ENCODE measurements around the gene PIP4K2A.
"Not testable (repeated sequence)": the region's sequence is repeated elsewhere in the genome, so short reads cannot be mapped to it uniquely, and the experiment has no call there.

The PIP4K2A gene

DNA sequence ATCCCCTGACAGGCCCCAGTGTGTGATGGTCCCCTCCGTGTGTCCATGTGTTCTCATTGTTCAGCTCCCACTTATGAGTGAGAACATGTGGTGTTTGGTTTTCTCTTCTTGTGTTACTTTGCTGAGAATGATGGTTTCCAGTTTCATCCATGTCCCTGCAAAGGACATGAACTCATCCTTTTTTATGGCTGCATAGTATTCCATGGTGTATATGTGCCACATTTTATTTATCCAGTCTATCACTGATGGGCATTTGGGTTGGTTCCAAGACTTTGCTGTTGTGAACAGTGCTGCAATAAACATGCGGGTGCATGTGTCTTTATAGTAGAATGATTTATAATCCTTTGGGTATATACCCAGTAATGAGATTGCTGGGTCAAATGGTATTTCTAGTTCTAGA, 206.2 kb downstream of the PIP4K2A start:
- not testable (repeated sequence) for H3K9me3 ChIP-seq (ENCODE audit: control insufficient read depth, low read length); H3K36me3 ChIP-seq (ENCODE audit: control insufficient read depth, insufficient read depth, low read length); H3K27ac ChIP-seq (ENCODE audit: insufficient read depth, low read depth, low read length, poor library complexity, severe bottlenecking); H3K4me3 ChIP-seq (ENCODE audit: insufficient read depth, low read depth, low read length); H3K27me3 ChIP-seq (ENCODE audit: control insufficient read depth, insufficient read depth, low read length, poor library complexity, severe bottlenecking); H3K4me1 ChIP-seq (ENCODE audit: control insufficient read depth, insufficient read depth, low read length)
- 89 to 95% methylated on average over 1 to 2 of the region's 2 CpGs for WGBS, 2 experiments

DNA sequence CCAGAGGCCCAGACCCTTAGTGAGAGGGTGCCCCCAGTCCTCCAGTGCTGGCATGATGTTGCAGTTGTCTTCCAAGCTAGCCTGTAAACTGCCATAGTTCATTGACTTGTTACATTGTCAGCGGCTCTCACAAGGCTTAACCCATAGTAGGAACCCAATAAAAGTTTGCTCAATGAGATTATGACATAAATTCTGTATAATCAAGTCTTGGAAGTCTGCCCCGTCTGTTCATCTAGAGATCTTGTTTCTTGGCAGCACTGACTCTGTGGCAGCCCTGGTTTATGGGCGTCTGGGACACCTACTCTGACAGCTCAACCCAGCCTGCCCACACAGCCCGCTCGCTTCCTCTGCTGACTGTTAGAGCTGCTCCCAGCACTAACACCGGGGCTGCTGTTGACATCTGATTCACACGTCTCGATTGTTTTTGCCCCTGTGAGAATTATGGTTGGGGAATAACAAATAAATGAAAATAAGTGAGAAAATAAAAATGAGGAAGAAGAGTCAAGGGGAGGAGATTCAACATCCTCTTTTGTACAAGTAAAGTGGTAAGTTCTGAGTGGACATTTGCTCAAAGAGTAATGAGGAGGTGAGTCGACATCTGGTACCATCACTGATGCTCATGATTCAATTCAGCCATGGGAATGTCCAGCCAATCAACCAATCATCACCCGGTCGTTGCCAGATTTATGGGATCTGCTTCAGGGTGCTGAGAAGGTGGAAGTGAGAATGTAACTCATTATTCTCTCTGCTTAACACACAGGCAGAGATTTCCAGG, 208.3 kb downstream of the PIP4K2A start:
- Histone ChIP-seq H3K27ac (ENCODE audit: insufficient read depth, low read depth, low read length, poor library complexity, severe bottlenecking) (no peak overlapping the region), H3K9me3 (ENCODE audit: control insufficient read depth, low read length) (no peaks in the 10 kb centered on the region), H3K36me3 (ENCODE audit: control insufficient read depth, insufficient read depth, low read length) (no peaks in the 10 kb centered on the region), H3K27me3 (ENCODE audit: control insufficient read depth, insufficient read depth, low read length, poor library complexity, severe bottlenecking) (no peaks in the 10 kb centered on the region), H3K4me3 (ENCODE audit: insufficient read depth, low read depth, low read length) (no peak overlapping the region), H3K4me1 (ENCODE audit: control insufficient read depth, insufficient read depth, low read length) (peaks cover 4% of the 10 kb centered on the region)
- 87 to 91% methylated on average over 11 of the region's 11 CpGs for WGBS, 2 experiments

DNA sequence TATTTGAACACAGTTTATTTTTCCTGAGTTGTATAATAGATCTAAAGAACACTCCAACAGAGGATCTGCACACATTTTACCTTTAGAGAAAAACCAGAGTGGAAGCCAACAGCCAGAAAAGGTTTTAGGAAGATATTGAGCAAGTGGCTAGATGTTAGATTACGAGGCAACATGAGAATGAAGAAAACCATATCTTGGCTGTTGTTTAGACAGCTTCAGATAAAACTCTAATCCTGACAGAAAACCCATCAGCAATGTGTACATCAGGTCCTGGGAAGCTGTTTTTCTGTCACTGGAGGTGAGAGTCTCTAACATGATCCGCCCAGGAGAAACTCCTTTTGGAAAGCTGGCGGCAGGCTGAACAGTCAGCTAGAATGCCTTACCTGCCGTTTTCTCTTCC, 209.6 kb downstream of the PIP4K2A start:
- H3K27me3 ChIP-seq (ENCODE audit: control insufficient read depth, insufficient read depth, low read length, poor library complexity, severe bottlenecking): no peaks in the 10 kb centered on the region
- WGBS, 2 experiments: 86 to 92% methylated on average over 4 of the region's 4 CpGs
- H3K27ac ChIP-seq (ENCODE audit: insufficient read depth, low read depth, low read length, poor library complexity, severe bottlenecking): no peak overlapping the region

DNA sequence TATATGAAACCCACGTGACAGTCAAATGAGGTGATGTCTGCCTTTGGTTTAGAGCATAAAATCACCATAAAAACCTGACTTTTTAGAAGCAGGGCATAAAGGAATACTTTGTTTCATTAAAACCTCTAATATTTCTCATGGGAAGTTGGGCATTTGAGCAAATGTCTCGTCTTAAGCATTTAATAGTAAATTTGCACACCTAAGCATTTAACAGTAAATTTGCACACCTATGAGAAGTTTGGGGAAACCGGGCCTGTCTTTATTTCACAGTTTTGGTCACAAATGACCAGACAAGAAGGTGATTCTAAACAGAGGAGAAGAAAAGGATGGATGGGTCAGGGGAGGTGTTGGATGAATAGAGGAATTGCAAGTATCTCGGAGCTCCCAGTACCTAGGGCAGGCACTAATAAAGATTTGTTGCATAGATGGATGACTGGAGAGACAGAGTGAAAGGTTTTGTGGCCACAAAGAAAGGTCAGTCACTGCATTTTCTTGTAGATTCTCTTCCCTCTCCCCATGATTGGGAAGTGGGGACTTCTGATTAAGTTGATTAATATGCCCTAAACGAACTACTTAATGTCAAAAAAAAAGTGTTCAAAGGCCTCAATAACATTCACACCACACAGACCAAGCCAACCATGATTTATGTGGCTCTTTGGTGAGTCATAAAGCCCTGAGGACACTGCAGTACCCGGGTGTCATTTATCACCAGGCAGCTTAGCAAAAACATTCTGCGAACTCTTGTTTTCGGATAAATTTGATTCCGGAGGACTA, 210.9 kb downstream of the PIP4K2A start:
- Histone ChIP-seq H3K9me3 (ENCODE audit: control insufficient read depth, low read length) (no peaks in the 10 kb centered on the region), H3K4me3 (ENCODE audit: insufficient read depth, low read depth, low read length) (no peak overlapping the region), H3K4me1 (ENCODE audit: control insufficient read depth, insufficient read depth, low read length) (peaks cover 4% of the 10 kb centered on the region), H3K36me3 (ENCODE audit: control insufficient read depth, insufficient read depth, low read length) (no peaks in the 10 kb centered on the region), H3K27me3 (ENCODE audit: control insufficient read depth, insufficient read depth, low read length, poor library complexity, severe bottlenecking) (no peaks in the 10 kb centered on the region), H3K27ac (ENCODE audit: insufficient read depth, low read depth, low read length, poor library complexity, severe bottlenecking) (no peak overlapping the region)
- WGBS, 2 experiments: 91 to 92% methylated on average over 8 of the region's 9 CpGs

More for the DNA sequence above, 209.6 kb downstream of the PIP4K2A start:
- Histone ChIP-seq H3K4me3 (ENCODE audit: insufficient read depth, low read depth, low read length) (no peak overlapping the region), H3K9me3 (ENCODE audit: control insufficient read depth, low read length) (no peaks in the 10 kb centered on the region), H3K36me3 (ENCODE audit: control insufficient read depth, insufficient read depth, low read length) (no peaks in the 10 kb centered on the region), H3K4me1 (ENCODE audit: control insufficient read depth, insufficient read depth, low read length) (peaks cover 4% of the 10 kb centered on the region)

GRCh38 chr10:22501863-22502262, 212.5 kb downstream of the PIP4K2A start:
- peaks cover 4% of the 10 kb centered on the region for H3K4me1 ChIP-seq (ENCODE audit: control insufficient read depth, insufficient read depth, low read length)
- no peak overlapping the region for H3K4me3 ChIP-seq (ENCODE audit: insufficient read depth, low read depth, low read length)

GRCh38 chr10:22501413-22501812, 213.0 kb downstream of the PIP4K2A start:
- H3K27ac ChIP-seq (ENCODE audit: insufficient read depth, low read depth, low read length, poor library complexity, severe bottlenecking): no peak overlapping the region
- H3K4me1 ChIP-seq (ENCODE audit: control insufficient read depth, insufficient read depth, low read length): peaks cover 4% of the 10 kb centered on the region
- no peaks in the 10 kb centered on the region for H3K27me3 ChIP-seq (ENCODE audit: control insufficient read depth, insufficient read depth, low read length, poor library complexity, severe bottlenecking)
- no peaks in the 10 kb centered on the region for H3K9me3 ChIP-seq (ENCODE audit: control insufficient read depth, low read length)
- H3K36me3 ChIP-seq (ENCODE audit: control insufficient read depth, insufficient read depth, low read length): no peaks in the 10 kb centered on the region
- H3K4me3 ChIP-seq (ENCODE audit: insufficient read depth, low read depth, low read length): no peak overlapping the region
- WGBS, 2 experiments: 78 to 85% methylated on average over 3 of the region's 3 CpGs

More at GRCh38 chr10:22501863-22502262, 212.5 kb downstream of the PIP4K2A start:
- Histone ChIP-seq H3K9me3 (ENCODE audit: control insufficient read depth, low read length) (no peaks in the 10 kb centered on the region), H3K27me3 (ENCODE audit: control insufficient read depth, insufficient read depth, low read length, poor library complexity, severe bottlenecking) (no peaks in the 10 kb centered on the region), H3K27ac (ENCODE audit: insufficient read depth, low read depth, low read length, poor library complexity, severe bottlenecking) (no peak overlapping the region), H3K36me3 (ENCODE audit: control insufficient read depth, insufficient read depth, low read length) (no peaks in the 10 kb centered on the region)
- 94 to 96% methylated on average over 2 of the region's 2 CpGs for WGBS, 2 experiments

- H3K27ac ChIP-seq (ENCODE audit: insufficient read depth, low read depth, low read length, poor library complexity, severe bottlenecking): no peak overlapping the region
- peaks cover 4% of the 10 kb centered on the region for H3K4me1 ChIP-seq (ENCODE audit: control insufficient read depth, insufficient read depth, low read length)
- no peaks in the 10 kb centered on the region for H3K27me3 ChIP-seq (ENCODE audit: control insufficient read depth, insufficient read depth, low read length, poor library complexity, severe bottlenecking)
- no peak overlapping the region for H3K4me3 ChIP-seq (ENCODE audit: insufficient read depth, low read depth, low read length)
- 90 to 93% methylated on average over 7 of the region's 7 CpGs for WGBS, 2 experiments
- H3K9me3 ChIP-seq (ENCODE audit: control insufficient read depth, low read length): no peaks in the 10 kb centered on the region
- H3K36me3 ChIP-seq (ENCODE audit: control insufficient read depth, insufficient read depth, low read length): no peaks in the 10 kb centered on the region
Measured at GRCh38 chr10:22500656-22501340, 213.6 kb downstream of the PIP4K2A start.

- not testable (repeated sequence) for H3K27ac ChIP-seq (ENCODE audit: insufficient read depth, low read depth, low read length, poor library complexity, severe bottlenecking); H3K27me3 ChIP-seq (ENCODE audit: control insufficient read depth, insufficient read depth, low read length, poor library complexity, severe bottlenecking); H3K9me3 ChIP-seq (ENCODE audit: control insufficient read depth, low read length); H3K36me3 ChIP-seq (ENCODE audit: control insufficient read depth, insufficient read depth, low read length); H3K4me3 ChIP-seq (ENCODE audit: insufficient read depth, low read depth, low read length); H3K4me1 ChIP-seq (ENCODE audit: control insufficient read depth, insufficient read depth, low read length)
- WGBS, 2 experiments: 90 to 93% methylated on average over 1 to 2 of the region's 2 CpGs
Measured at GRCh38 chr10:22499973-22500372, 214.4 kb downstream of the PIP4K2A start.

- H3K9me3 ChIP-seq (ENCODE audit: control insufficient read depth, low read length): no peaks in the 10 kb centered on the region
- no peaks in the 10 kb centered on the region for H3K4me1 ChIP-seq (ENCODE audit: control insufficient read depth, insufficient read depth, low read length)
- H3K27ac ChIP-seq (ENCODE audit: insufficient read depth, low read depth, low read length, poor library complexity, severe bottlenecking): no peak overlapping the region
- H3K27me3 ChIP-seq (ENCODE audit: control insufficient read depth, insufficient read depth, low read length, poor library complexity, severe bottlenecking): no peaks in the 10 kb centered on the region
- no peaks in the 10 kb centered on the region for H3K36me3 ChIP-seq (ENCODE audit: control insufficient read depth, insufficient read depth, low read length)
- H3K4me3 ChIP-seq (ENCODE audit: insufficient read depth, low read depth, low read length): no peak overlapping the region
- WGBS, 2 experiments: 87 to 92% methylated on average over 3 of the region's 3 CpGs
Measured at GRCh38 chr10:22495396-22495795, 219.0 kb downstream of the PIP4K2A start.

GRCh38 chr10:22494007-22494406, 220.4 kb downstream of the PIP4K2A start:
- 86 to 93% methylated on average over 2 to 3 of the region's 3 CpGs for WGBS, 2 experiments
- Histone ChIP-seq H3K4me1 (ENCODE audit: control insufficient read depth, insufficient read depth, low read length) (no peaks in the 10 kb centered on the region), H3K27me3 (ENCODE audit: control insufficient read depth, insufficient read depth, low read length, poor library complexity, severe bottlenecking) (no peaks in the 10 kb centered on the region), H3K36me3 (ENCODE audit: control insufficient read depth, insufficient read depth, low read length) (no peaks in the 10 kb centered on the region), H3K27ac (ENCODE audit: insufficient read depth, low read depth, low read length, poor library complexity, severe bottlenecking) (no peak overlapping the region), H3K4me3 (ENCODE audit: insufficient read depth, low read depth, low read length) (no peak overlapping the region), H3K9me3 (ENCODE audit: control insufficient read depth, low read length) (no peaks in the 10 kb centered on the region)

Data from ectodermal cell (in vitro differentiated cells).